ENCODE data around the gene PRR12.
A peak's percentile ranks its signal among the peaks of the same experiment; 100 is the strongest.

PRR12 gene

GRCh38 chr19:49588365-49589122, 2.4 kb upstream of the PRR12 start:
- ChIA-PET CTCF (no interaction called here), POLR2A (interaction anchor here (1.0 to 3.3 kb wide), 2 partner anchors 8 to 52 kb away, joined by 4 to 29 read pairs; partner anchors contain the start of genes NOSIP, PRRG2 and RRAS)
- DNase-seq (ENCODE audit: extremely low spot score), result no peak
- TF ChIP-seq NFRKB (IDR thresholded peaks at IDR 0.05) (no peak), BHLHE40 (IDR thresholded peaks at IDR 0.05; ENCODE audit: borderline replicate concordance) (no peak), ZNF384 (IDR thresholded peaks at IDR 0.05) (no peak), LEF1 (IDR thresholded peaks at IDR 0.05; ENCODE audit: borderline replicate concordance) (no peak), CTBP1 (IDR thresholded peaks at IDR 0.05; ENCODE audit: borderline replicate concordance) (no peak), FOXK2 (IDR thresholded peaks at IDR 0.05) (no peak), ARNT (IDR thresholded peaks at IDR 0.05) (no peak), ELF4 (IDR thresholded peaks at IDR 0.05) (no peak), PKNOX1 (IDR thresholded peaks at IDR 0.05) (no peak), SP1 (IDR thresholded peaks at IDR 0.05) (no peak), FOXM1 (IDR thresholded peaks at IDR 0.05; ENCODE audit: borderline replicate concordance) (no peak), SUZ12 (IDR thresholded peaks at IDR 0.05) (no peak), L3MBTL2 (conservative IDR thresholded peaks at IDR 0.05) (no peak), TARDBP (IDR thresholded peaks at IDR 0.05) (no peak), FOXA1 (IDR thresholded peaks at IDR 0.05) (no peak), HDGF (IDR thresholded peaks at IDR 0.05; ENCODE audit: borderline replicate concordance) (no peak)

GRCh38 chr19:49589502-49589905, 1.5 kb upstream of the PRR12 start:
- TF ChIP-seq SP1 (IDR thresholded peaks at IDR 0.05), result no peak
- no peak for TF ChIP-seq CTBP1 (IDR thresholded peaks at IDR 0.05; ENCODE audit: borderline replicate concordance)
- no peak for TF ChIP-seq TARDBP (IDR thresholded peaks at IDR 0.05)
- no peak for TF ChIP-seq FOXK2 (IDR thresholded peaks at IDR 0.05)
- no peak for TF ChIP-seq L3MBTL2 (conservative IDR thresholded peaks at IDR 0.05)
- TF ChIP-seq ARNT (IDR thresholded peaks at IDR 0.05), result no peak
- CTCF ChIA-PET, result no interaction called here
- no peak for DNase-seq (ENCODE audit: extremely low spot score)
- POLR2A ChIA-PET, result interaction anchor here (0.8 to 4.6 kb wide), 6 partner anchors 9 to 87 kb away, joined by 3 to 61 read pairs (median 8); partner anchors contain the start of genes NOSIP, PRRG2, RRAS and SCAF1

- TF ChIP-seq SUZ12 (IDR thresholded peaks at IDR 0.05) (no peak), L3MBTL2 (conservative IDR thresholded peaks at IDR 0.05) (peak; percentile 47)
- peak; percentile 95 for DNase-seq (ENCODE audit: extremely low spot score)
- CTCF ChIA-PET, result interaction anchor here (0.7 kb wide), 1 partner anchor 114 kb away, joined by 3 read pairs; no protein-coding TSS in a partner anchor
- POLR2A ChIA-PET, result interaction anchor here (0.5 to 4.6 kb wide), 10 partner anchors 10 to 279 kb away, joined by 3 to 61 read pairs (median 3); partner anchors contain the start of genes NOSIP, PRRG2, RRAS and SCAF1
Observed at GRCh38 chr19:49590071-49590970, 661 bp upstream of the PRR12 start.

GRCh38 chr19:49591731-49592485, 926 bp downstream of the PRR12 start:
- POLR2A ChIA-PET, result interaction anchor here (1.1 to 4.6 kb wide), 4 partner anchors 11 to 97 kb away, joined by 4 to 61 read pairs (median 16); partner anchors contain the start of genes NOSIP, PRMT1, PRRG2 and RRAS
- CTCF ChIA-PET, result interaction anchor here (0.6 to 0.7 kb wide), 2 partner anchors 22 to 1115 kb away, joined by 3 read pairs; no protein-coding TSS in a partner anchor
- DNase-seq (ENCODE audit: extremely low spot score), result peak; percentile 45
- TF ChIP-seq PKNOX1 (IDR thresholded peaks at IDR 0.05), result no peak
- TF ChIP-seq HDGF (IDR thresholded peaks at IDR 0.05; ENCODE audit: borderline replicate concordance), result no peak
- no peak for TF ChIP-seq L3MBTL2 (conservative IDR thresholded peaks at IDR 0.05)
- TF ChIP-seq TARDBP (IDR thresholded peaks at IDR 0.05), result no peak
- no peak for TF ChIP-seq BHLHE40 (IDR thresholded peaks at IDR 0.05; ENCODE audit: borderline replicate concordance)
- TF ChIP-seq CTBP1 (IDR thresholded peaks at IDR 0.05; ENCODE audit: borderline replicate concordance), result no peak
- TF ChIP-seq LEF1 (IDR thresholded peaks at IDR 0.05; ENCODE audit: borderline replicate concordance), result no peak
- no peak for TF ChIP-seq SP1 (IDR thresholded peaks at IDR 0.05)
- TF ChIP-seq NFRKB (IDR thresholded peaks at IDR 0.05), result no peak
- no peak for TF ChIP-seq FOXK2 (IDR thresholded peaks at IDR 0.05)
- TF ChIP-seq SUZ12 (IDR thresholded peaks at IDR 0.05), result no peak
- no peak for TF ChIP-seq FOXM1 (IDR thresholded peaks at IDR 0.05; ENCODE audit: borderline replicate concordance)
- TF ChIP-seq ARNT (IDR thresholded peaks at IDR 0.05), result no peak
- TF ChIP-seq ELF4 (IDR thresholded peaks at IDR 0.05), result no peak
- no peak for TF ChIP-seq FOXA1 (IDR thresholded peaks at IDR 0.05)
- TF ChIP-seq ZNF384 (IDR thresholded peaks at IDR 0.05), result no peak

- ChIA-PET CTCF (interaction anchor here (0.6 to 0.7 kb wide), 5 partner anchors 22 to 1114 kb away, joined by 3 to 4 read pairs (median 4); no protein-coding TSS in a partner anchor), POLR2A (interaction anchor here (1.1 to 4.6 kb wide), 5 partner anchors 48 to 97 kb away, joined by 3 to 61 read pairs (median 4); partner anchors contain the start of genes BCL2L12, IRF3, PRMT1 and RPS11)
- no peak for DNase-seq (ENCODE audit: extremely low spot score)
- TF ChIP-seq TARDBP (IDR thresholded peaks at IDR 0.05) (no peak), NFRKB (IDR thresholded peaks at IDR 0.05) (no peak), FOXA1 (IDR thresholded peaks at IDR 0.05) (no peak), PKNOX1 (IDR thresholded peaks at IDR 0.05) (no peak), FOXK2 (IDR thresholded peaks at IDR 0.05) (no peak), BHLHE40 (IDR thresholded peaks at IDR 0.05; ENCODE audit: borderline replicate concordance) (no peak), LEF1 (IDR thresholded peaks at IDR 0.05; ENCODE audit: borderline replicate concordance) (no peak), SP1 (IDR thresholded peaks at IDR 0.05) (no peak), FOXM1 (IDR thresholded peaks at IDR 0.05; ENCODE audit: borderline replicate concordance) (no peak), ELF4 (IDR thresholded peaks at IDR 0.05) (no peak)
Observed at GRCh38 chr19:49592486-49593232, 1.7 kb downstream of the PRR12 start.
